IPS-15b (cell line): ENCODE results near the gene GNB1L.

Experiments
- H3K27me3 ChIP-seq: one replicate; pipeline ENCODE4 v1.6.1; 2013; ENCODE audit warnings: low read length; ENCODE audit not compliant: control insufficient read depth, insufficient read depth
- H3K36me3 ChIP-seq: one replicate; pipeline ENCODE4 v1.6.1; 2013; ENCODE audit warnings: low read length; ENCODE audit not compliant: control insufficient read depth, insufficient read depth
- H3K4me1 ChIP-seq: one replicate; pipeline ENCODE4 v1.6.1; 2013; ENCODE audit warnings: mild to moderate bottlenecking, low read length; ENCODE audit not compliant: control insufficient read depth, insufficient read depth
- H3K4me3 ChIP-seq: one replicate; pipeline ENCODE4 v1.5.1; 2013; ENCODE audit warnings: low read depth, low read length
- H3K9ac ChIP-seq: one replicate; pipeline ENCODE4 v1.6.1; 2013; ENCODE audit warnings: low read depth, mild to moderate bottlenecking, low read length
- H3K9me3 ChIP-seq: one replicate; pipeline ENCODE4 v1.6.1; 2013; ENCODE audit warnings: mild to moderate bottlenecking, low read length; ENCODE audit not compliant: control insufficient read depth, insufficient read depth

GNB1L gene

GRCh38 chr22:19749876-19750275, 104.8 kb downstream of the GNB1L start:
- Histone ChIP-seq H3K9ac (no peak overlapping the region), H3K4me3 (no peak overlapping the region), H3K4me1 (peaks cover 2% of the 10 kb centered on the region), H3K36me3 (peaks cover 3% of the 10 kb centered on the region), H3K9me3 (no peaks in the 10 kb centered on the region), H3K27me3 (peaks cover 31% of the 10 kb centered on the region)

- no peaks in the 10 kb centered on the region for H3K9me3 ChIP-seq
- H3K4me3 ChIP-seq: no peak overlapping the region
- peaks cover 24% of the 10 kb centered on the region for H3K27me3 ChIP-seq
- no peaks in the 10 kb centered on the region for H3K36me3 ChIP-seq
- H3K9ac ChIP-seq: no peak overlapping the region
- peaks cover 2% of the 10 kb centered on the region for H3K4me1 ChIP-seq
Observed at GRCh38 chr22:19748991-19749664, 105.5 kb downstream of the GNB1L start.

GRCh38 chr22:19748139-19748538, 106.5 kb downstream of the GNB1L start:
- Histone ChIP-seq H3K9ac (no peak overlapping the region), H3K36me3 (no peaks in the 10 kb centered on the region), H3K9me3 (no peaks in the 10 kb centered on the region), H3K4me1 (peaks cover 2% of the 10 kb centered on the region), H3K4me3 (no peak overlapping the region), H3K27me3 (peaks cover 14% of the 10 kb centered on the region)

- Histone ChIP-seq H3K27me3 (peaks cover 8% of the 10 kb centered on the region), H3K4me3 (no peak overlapping the region), H3K36me3 (no peaks in the 10 kb centered on the region), H3K4me1 (peaks cover 2% of the 10 kb centered on the region), H3K9ac (no peak overlapping the region), H3K9me3 (no peaks in the 10 kb centered on the region)
Observed at GRCh38 chr22:19747551-19747950, 107.1 kb downstream of the GNB1L start.

- H3K36me3 ChIP-seq: no peaks in the 10 kb centered on the region
- H3K4me1 ChIP-seq: peaks cover 2% of the 10 kb centered on the region
- H3K9me3 ChIP-seq: no peaks in the 10 kb centered on the region
- H3K4me3 ChIP-seq: no peak overlapping the region
- no peak overlapping the region for H3K9ac ChIP-seq
- peaks cover 2% of the 10 kb centered on the region for H3K27me3 ChIP-seq
Observed at GRCh38 chr22:19746726-19747125, 107.9 kb downstream of the GNB1L start.

- H3K4me1 ChIP-seq: peaks cover 2% of the 10 kb centered on the region
- no peak overlapping the region for H3K9ac ChIP-seq
- H3K4me3 ChIP-seq: no peak overlapping the region
- no peaks in the 10 kb centered on the region for H3K27me3 ChIP-seq
- no peaks in the 10 kb centered on the region for H3K9me3 ChIP-seq
- H3K36me3 ChIP-seq: no peaks in the 10 kb centered on the region
Observed at GRCh38 chr22:19745155-19746101, 109.2 kb downstream of the GNB1L start.

- Histone ChIP-seq H3K9ac (no peak overlapping the region), H3K4me1 (no peaks in the 10 kb centered on the region), H3K27me3 (no peaks in the 10 kb centered on the region), H3K4me3 (no peak overlapping the region), H3K9me3 (no peaks in the 10 kb centered on the region), H3K36me3 (no peaks in the 10 kb centered on the region)
Observed at GRCh38 chr22:19744350-19745006, 110.2 kb downstream of the GNB1L start.

GRCh38 chr22:19743651-19744050, 111.0 kb downstream of the GNB1L start:
- no peaks in the 10 kb centered on the region for H3K4me1 ChIP-seq
- no peaks in the 10 kb centered on the region for H3K36me3 ChIP-seq
- H3K9ac ChIP-seq: no peak overlapping the region
- H3K9me3 ChIP-seq: no peaks in the 10 kb centered on the region
- H3K4me3 ChIP-seq: no peak overlapping the region
- no peaks in the 10 kb centered on the region for H3K27me3 ChIP-seq

- Histone ChIP-seq H3K9ac (no peak overlapping the region), H3K9me3 (no peaks in the 10 kb centered on the region), H3K36me3 (no peaks in the 10 kb centered on the region), H3K4me1 (no peaks in the 10 kb centered on the region), H3K27me3 (no peaks in the 10 kb centered on the region), H3K4me3 (no peak overlapping the region)
Observed at GRCh38 chr22:19743081-19743480, 111.6 kb downstream of the GNB1L start.

- no peak overlapping the region for H3K9ac ChIP-seq
- H3K9me3 ChIP-seq: no peaks in the 10 kb centered on the region
- H3K4me1 ChIP-seq: no peaks in the 10 kb centered on the region
- H3K27me3 ChIP-seq: no peaks in the 10 kb centered on the region
- H3K36me3 ChIP-seq: no peaks in the 10 kb centered on the region
- no peak overlapping the region for H3K4me3 ChIP-seq
Observed at GRCh38 chr22:19742160-19743066, 112.3 kb downstream of the GNB1L start.

- Histone ChIP-seq H3K27me3 (no peaks in the 10 kb centered on the region), H3K4me1 (no peaks in the 10 kb centered on the region), H3K36me3 (no peaks in the 10 kb centered on the region), H3K9me3 (no peaks in the 10 kb centered on the region), H3K9ac (no peak overlapping the region), H3K4me3 (no peak overlapping the region)
Observed at GRCh38 chr22:19741053-19741452, 113.6 kb downstream of the GNB1L start.
